Measurements from ENCODE around the gene FHAD1. TPM values are rescaled to one million over a fixed set of nuclear protein-coding genes. Genes with fewer than 3 reads are reported as not detected.

Gene FHAD1
- total RNA-seq, 1 donor from 2014 or later: not detected

GRCh38 chr1:15423355-15424077, 176.5 kb downstream of the FHAD1 start:
- no peaks in the 10 kb centered on the region for H3K9me3 Mint-ChIP-seq (ENCODE audit: unreplicated experiment)
- H3K27ac Mint-ChIP-seq (ENCODE audit: unreplicated experiment): no peak overlapping the region
- TF ChIP-seq CTCF (IDR thresholded peaks at IDR 0.05): no peak

DNA sequence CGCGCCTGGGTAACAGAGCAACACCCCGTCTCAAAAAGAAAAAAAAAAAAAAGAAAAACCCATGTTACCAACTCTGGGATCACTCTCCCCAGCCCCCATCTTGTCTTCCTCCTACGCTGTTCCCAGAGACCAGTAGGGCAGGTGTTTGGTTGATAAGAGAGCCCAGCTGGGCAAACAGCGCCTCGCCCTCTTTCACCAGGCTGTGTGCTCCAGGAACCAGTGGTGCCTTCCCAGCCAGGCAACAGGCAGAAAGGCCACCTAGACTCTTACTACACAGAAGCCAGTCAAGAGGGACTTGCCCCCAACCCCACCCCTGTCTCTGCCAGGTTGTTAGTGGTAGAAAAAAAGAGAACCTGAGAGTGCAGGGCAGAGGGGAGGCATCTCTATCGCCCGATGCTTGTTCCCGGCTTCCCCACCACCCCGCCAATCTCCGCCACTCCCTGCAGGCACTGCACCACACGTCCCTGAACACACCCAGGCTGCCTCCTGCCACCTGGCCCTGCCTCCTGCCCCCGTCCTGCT, 177.2 kb downstream of the FHAD1 start:
- no peak for TF ChIP-seq CTCF (IDR thresholded peaks at IDR 0.05)
- no peaks in the 10 kb centered on the region for H3K9me3 Mint-ChIP-seq (ENCODE audit: unreplicated experiment)
- peaks cover 3% of the 10 kb centered on the region for H3K36me3 Mint-ChIP-seq (ENCODE audit: unreplicated experiment)
- H3K4me3 Mint-ChIP-seq (ENCODE audit: unreplicated experiment): no peak overlapping the region
- no peak overlapping the region for H3K27ac Mint-ChIP-seq (ENCODE audit: unreplicated experiment)
- no peak for DNase-seq (ENCODE audit: extremely low spot score, unreplicated experiment)
- H3K27me3 Mint-ChIP-seq (ENCODE audit: unreplicated experiment): no peaks in the 10 kb centered on the region
- peaks cover 22% of the 10 kb centered on the region for H3K4me1 Mint-ChIP-seq (ENCODE audit: unreplicated experiment)

More at GRCh38 chr1:15423355-15424077, 176.5 kb downstream of the FHAD1 start:
- H3K4me1 Mint-ChIP-seq (ENCODE audit: unreplicated experiment): peaks cover 29% of the 10 kb centered on the region
- H3K27me3 Mint-ChIP-seq (ENCODE audit: unreplicated experiment): no peaks in the 10 kb centered on the region
- DNase-seq (ENCODE audit: extremely low spot score, unreplicated experiment): no peak
- H3K36me3 Mint-ChIP-seq (ENCODE audit: unreplicated experiment): peaks cover 3% of the 10 kb centered on the region
- no peak overlapping the region for H3K4me3 Mint-ChIP-seq (ENCODE audit: unreplicated experiment)

- H3K9me3 Mint-ChIP-seq (ENCODE audit: unreplicated experiment): no peaks in the 10 kb centered on the region
- H3K27me3 Mint-ChIP-seq (ENCODE audit: unreplicated experiment): no peaks in the 10 kb centered on the region
- H3K27ac Mint-ChIP-seq (ENCODE audit: unreplicated experiment): no peak overlapping the region
- no peak overlapping the region for H3K4me3 Mint-ChIP-seq (ENCODE audit: unreplicated experiment)
- TF ChIP-seq CTCF (IDR thresholded peaks at IDR 0.05): no peak
- H3K36me3 Mint-ChIP-seq (ENCODE audit: unreplicated experiment): peaks cover 3% of the 10 kb centered on the region
- H3K4me1 Mint-ChIP-seq (ENCODE audit: unreplicated experiment): peaks cover 14% of the 10 kb centered on the region
- DNase-seq (ENCODE audit: extremely low spot score, unreplicated experiment): no peak
Measured at GRCh38 chr1:15424981-15425380, 178.0 kb downstream of the FHAD1 start.

DNA sequence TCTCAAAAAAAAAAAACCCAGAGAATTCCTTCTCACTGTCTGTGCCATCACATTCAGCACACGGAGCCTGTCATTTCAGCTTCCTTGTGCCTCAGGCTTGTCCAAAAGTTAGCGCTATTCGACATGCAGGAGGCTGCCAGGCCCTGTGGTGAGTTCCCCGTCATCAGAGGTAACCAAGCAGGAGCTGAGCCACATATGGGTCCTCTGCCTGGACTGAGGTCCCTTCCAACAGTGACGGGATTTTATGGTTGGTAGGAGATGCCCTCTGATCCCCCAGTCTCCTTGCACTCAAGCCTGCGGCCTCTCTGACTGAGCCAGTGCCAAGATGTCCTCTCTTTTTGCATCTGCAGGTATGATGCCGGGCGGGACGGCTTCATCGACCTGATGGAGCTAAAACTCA, 178.5 kb downstream of the FHAD1 start:
- TF ChIP-seq CTCF (IDR thresholded peaks at IDR 0.05): no peak
- H3K27ac Mint-ChIP-seq (ENCODE audit: unreplicated experiment): no peak overlapping the region
- H3K36me3 Mint-ChIP-seq (ENCODE audit: unreplicated experiment): peaks cover 3% of the 10 kb centered on the region
- H3K4me1 Mint-ChIP-seq (ENCODE audit: unreplicated experiment): peaks cover 14% of the 10 kb centered on the region
- no peak overlapping the region for H3K4me3 Mint-ChIP-seq (ENCODE audit: unreplicated experiment)
- no peak for DNase-seq (ENCODE audit: extremely low spot score, unreplicated experiment)
- H3K27me3 Mint-ChIP-seq (ENCODE audit: unreplicated experiment): no peaks in the 10 kb centered on the region
- no peaks in the 10 kb centered on the region for H3K9me3 Mint-ChIP-seq (ENCODE audit: unreplicated experiment)

GRCh38 chr1:15425958-15426357, 178.9 kb downstream of the FHAD1 start:
- H3K27me3 Mint-ChIP-seq (ENCODE audit: unreplicated experiment): no peaks in the 10 kb centered on the region
- peaks cover 3% of the 10 kb centered on the region for H3K36me3 Mint-ChIP-seq (ENCODE audit: unreplicated experiment)
- DNase-seq (ENCODE audit: extremely low spot score, unreplicated experiment): no peak
- H3K4me1 Mint-ChIP-seq (ENCODE audit: unreplicated experiment): peaks cover 14% of the 10 kb centered on the region
- H3K9me3 Mint-ChIP-seq (ENCODE audit: unreplicated experiment): no peaks in the 10 kb centered on the region
- H3K4me3 Mint-ChIP-seq (ENCODE audit: unreplicated experiment): no peak overlapping the region
- TF ChIP-seq CTCF (IDR thresholded peaks at IDR 0.05): no peak
- H3K27ac Mint-ChIP-seq (ENCODE audit: unreplicated experiment): peak overlapping the region; percentile 0
